OCI-LY3 (cell line): Measurements from ENCODE around the gene MED9.

ENCODE experiments used
- H2AFZ ChIP-seq: fragments of 200-600, 300-600 bp; shearing (Covaris generic); 2 replicates; pipeline ENCODE4 v1.6.0; 2014; ENCODE audit warnings: antibody characterized with exemption, low read depth, low read length
- H3K27ac ChIP-seq: fragments of 200-600, 300-600 bp; sonication (generic); 2 replicates; pipeline ENCODE4 v1.5.1; 2014; ENCODE audit warnings: mild to moderate bottlenecking, low read length, moderate library complexity, mixed read lengths
- H3K27me3 ChIP-seq: fragments of 200-600, 300-600 bp; sonication (generic); 2 replicates; pipeline ENCODE4 v1.6.1; 2014; ENCODE audit warnings: low read depth, low read length, mixed read lengths
- H3K36me3 ChIP-seq: fragments of 200-600, 300-600 bp; sonication (generic); replicated peaks from 2 replicates; pipeline ENCODE3; 2014; ENCODE audit warnings: low read depth, low read length, mixed read lengths
- H3K4me1 ChIP-seq: fragments of 300-600, 200-600 bp; sonication (generic); 2 replicates; pipeline ENCODE4 v1.6.1; 2014; ENCODE audit warnings: low read length, mixed read lengths
- H3K4me2 ChIP-seq: fragments of 200-600, 300-600 bp; sonication (generic); 2 replicates; pipeline ENCODE4 v1.6.1; 2014; ENCODE audit warnings: low read length, mixed read lengths
- H3K4me3 ChIP-seq: fragments of 300-600, 200-600 bp; sonication (generic); 2 replicates; pipeline ENCODE4 v1.5.1; 2014; ENCODE audit warnings: antibody characterized with exemption, mild to moderate bottlenecking, low read length, moderate library complexity
- H3K79me2 ChIP-seq: fragments of 300-600, 200-600 bp; shearing (Covaris generic); 2 replicates; pipeline ENCODE4 v1.6.1; 2014; ENCODE audit warnings: mild to moderate bottlenecking, low read length, mixed read lengths
- H3K9ac ChIP-seq: fragments of 300-600, 200-600 bp; shearing (Covaris generic); 2 replicates; pipeline ENCODE4 v1.6.0; 2014; ENCODE audit warnings: mild to moderate bottlenecking, low read length, moderate library complexity
- H3K9me3 ChIP-seq: fragments of 200-600, 300-600 bp; shearing (Covaris generic); 2 replicates; pipeline ENCODE4 v1.6.1; 2014; ENCODE audit warnings: low read length, mixed read lengths; ENCODE audit not compliant: insufficient read depth
- H4K20me1 ChIP-seq: fragments of 200-600, 300-600 bp; sonication (generic); 2 replicates; pipeline ENCODE4 v1.6.1; 2016; ENCODE audit warnings: low read length, mixed read lengths; ENCODE audit not compliant: insufficient read depth
- CTCF ChIP-seq: fragments of 200-600, 300-600 bp; sonication (generic); IDR thresholded peaks from 2 replicates; pipeline ENCODE4 v1.5.1; 2014; ENCODE audit warnings: antibody characterized with exemption, low read length, low read depth
- EZH2phosphoT487 ChIP-seq: fragments of 200-600 bp; shearing (Covaris generic); IDR thresholded peaks from 2 replicates; pipeline ENCODE4 v1.6.1; 2018; ENCODE audit warnings: antibody characterized with exemption, mixed run types, low read depth

MED9 gene

GRCh38 chr17:17538417-17539391 is 61.9 kb downstream of the MED9 start:
- H3K27ac ChIP-seq: no peak overlapping the region

GRCh38 chr17:17539591-17539990 is 62.8 kb downstream of the MED9 start:
- Histone ChIP-seq H3K4me2 (no peak overlapping the region), H3K27me3 (no peaks in the 10 kb centered on the region), H2AFZ (no peak overlapping the region), H3K36me3 (no peaks in the 10 kb centered on the region), H3K4me3 (no peak overlapping the region), H3K27ac (no peak overlapping the region), H4K20me1 (no peaks in the 10 kb centered on the region), H3K9me3 (no peaks in the 10 kb centered on the region), H3K4me1 (no peaks in the 10 kb centered on the region), H3K79me2 (no peaks in the 10 kb centered on the region), H3K9ac (no peak overlapping the region)
- TF ChIP-seq CTCF (no peak), EZH2phosphoT487 (no peak)

More at GRCh38 chr17:17538417-17539391, 61.9 kb downstream of the MED9 start:
- H3K4me2 ChIP-seq: no peak overlapping the region
- no peaks in the 10 kb centered on the region for H3K9me3 ChIP-seq
- no peak for TF ChIP-seq EZH2phosphoT487
- TF ChIP-seq CTCF: no peak
- no peaks in the 10 kb centered on the region for H3K27me3 ChIP-seq
- H4K20me1 ChIP-seq: no peaks in the 10 kb centered on the region
- H3K4me1 ChIP-seq: no peaks in the 10 kb centered on the region
- no peak overlapping the region for H3K4me3 ChIP-seq
- no peak overlapping the region for H3K9ac ChIP-seq
- no peaks in the 10 kb centered on the region for H3K36me3 ChIP-seq
- H2AFZ ChIP-seq: no peak overlapping the region
- no peaks in the 10 kb centered on the region for H3K79me2 ChIP-seq

DNA sequence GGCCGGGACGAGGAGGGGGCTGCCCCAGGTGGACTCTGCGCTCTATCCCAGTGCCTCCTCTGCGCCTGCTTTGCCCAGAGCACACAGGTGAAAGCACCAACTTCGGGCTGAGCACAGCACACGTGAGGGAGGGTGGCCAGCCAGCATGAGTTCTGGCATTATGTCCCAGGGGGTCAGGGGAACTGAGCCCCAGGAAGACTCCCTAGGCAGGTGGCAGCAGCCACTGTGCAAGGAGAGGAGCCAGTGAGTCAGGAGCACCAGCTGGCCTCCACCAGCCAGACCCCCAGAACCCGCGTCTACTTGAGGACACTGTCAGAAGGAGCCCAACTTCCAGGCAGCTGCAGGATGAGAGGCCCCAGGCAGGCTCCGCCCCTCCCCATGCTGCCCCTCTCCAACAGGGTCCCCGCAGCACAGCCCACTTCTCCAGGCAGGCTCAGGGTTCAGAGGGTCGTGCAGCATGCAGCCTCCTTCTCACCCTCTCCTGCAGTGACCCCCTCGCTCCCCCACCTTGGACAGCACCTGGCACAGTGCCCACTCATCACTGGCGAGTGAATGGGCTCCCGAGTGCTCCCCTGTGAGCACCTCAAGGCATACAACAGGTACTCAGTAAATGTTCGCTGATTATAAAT is 63.6 kb downstream of the MED9 start:
- H3K9ac ChIP-seq: no peak overlapping the region

More for the DNA sequence above, 63.6 kb downstream of the MED9 start:
- no peaks in the 10 kb centered on the region for H3K79me2 ChIP-seq
- no peak overlapping the region for H3K27ac ChIP-seq
- H3K27me3 ChIP-seq: no peaks in the 10 kb centered on the region
- H3K4me1 ChIP-seq: no peaks in the 10 kb centered on the region
- no peak overlapping the region for H3K4me3 ChIP-seq
- no peaks in the 10 kb centered on the region for H4K20me1 ChIP-seq
- no peaks in the 10 kb centered on the region for H3K9me3 ChIP-seq
- H2AFZ ChIP-seq: no peak overlapping the region
- no peak for TF ChIP-seq EZH2phosphoT487
- no peak for TF ChIP-seq CTCF
- no peaks in the 10 kb centered on the region for H3K36me3 ChIP-seq
- H3K4me2 ChIP-seq: no peak overlapping the region
